Measurements from ENCODE around the gene LIPT2.

DNA sequence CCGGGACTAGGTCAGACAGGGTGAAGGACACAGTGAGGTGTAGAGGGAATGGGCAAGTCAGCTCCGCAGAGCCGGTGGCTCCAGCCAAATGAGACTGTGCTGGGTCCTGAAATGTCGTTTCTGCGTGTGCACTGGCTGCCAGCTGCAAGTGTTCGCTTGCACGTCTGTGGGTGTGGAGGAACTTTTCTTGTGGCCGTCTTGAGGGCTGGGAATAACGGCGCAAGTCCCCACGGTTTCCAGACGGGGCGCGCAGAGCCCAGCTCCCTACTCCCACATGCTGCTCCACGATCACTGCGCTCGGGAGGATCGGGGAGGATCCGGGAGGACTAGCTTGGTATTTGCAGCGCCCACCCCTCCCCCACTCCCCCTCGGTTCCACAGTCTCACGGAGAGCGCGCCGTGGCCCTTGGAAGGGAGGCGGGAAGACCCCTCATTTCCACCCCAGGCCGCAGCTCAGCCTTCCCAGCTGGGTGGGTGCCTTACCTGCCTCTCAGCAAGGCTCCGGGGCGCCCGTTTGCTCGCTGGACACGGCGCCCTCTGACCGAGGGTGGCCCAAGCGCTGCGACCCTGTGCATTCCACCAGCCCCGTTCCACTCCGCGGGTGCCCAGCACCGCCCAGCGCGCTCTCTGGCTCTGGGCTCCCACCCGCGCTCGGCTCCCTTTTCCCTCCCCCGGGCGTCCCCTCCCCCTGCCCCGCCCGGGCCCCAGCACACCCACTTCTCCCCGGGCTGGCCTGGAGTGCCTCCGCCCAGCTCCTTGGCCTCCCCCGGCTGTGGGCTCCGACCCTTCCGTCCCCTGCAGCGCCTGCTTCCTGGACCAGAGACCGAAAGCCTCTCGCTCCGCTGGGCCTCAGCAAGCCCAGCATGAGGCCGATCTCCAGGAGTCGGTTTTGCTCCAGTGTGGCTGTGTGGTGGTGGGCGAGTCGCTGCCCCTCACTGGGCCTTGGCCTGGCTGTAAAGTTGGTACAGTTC lies 26.3 kb downstream of the LIPT2 start, which contains the start of gene KCNE3:
- TF ChIP-seq, protein P1, sequence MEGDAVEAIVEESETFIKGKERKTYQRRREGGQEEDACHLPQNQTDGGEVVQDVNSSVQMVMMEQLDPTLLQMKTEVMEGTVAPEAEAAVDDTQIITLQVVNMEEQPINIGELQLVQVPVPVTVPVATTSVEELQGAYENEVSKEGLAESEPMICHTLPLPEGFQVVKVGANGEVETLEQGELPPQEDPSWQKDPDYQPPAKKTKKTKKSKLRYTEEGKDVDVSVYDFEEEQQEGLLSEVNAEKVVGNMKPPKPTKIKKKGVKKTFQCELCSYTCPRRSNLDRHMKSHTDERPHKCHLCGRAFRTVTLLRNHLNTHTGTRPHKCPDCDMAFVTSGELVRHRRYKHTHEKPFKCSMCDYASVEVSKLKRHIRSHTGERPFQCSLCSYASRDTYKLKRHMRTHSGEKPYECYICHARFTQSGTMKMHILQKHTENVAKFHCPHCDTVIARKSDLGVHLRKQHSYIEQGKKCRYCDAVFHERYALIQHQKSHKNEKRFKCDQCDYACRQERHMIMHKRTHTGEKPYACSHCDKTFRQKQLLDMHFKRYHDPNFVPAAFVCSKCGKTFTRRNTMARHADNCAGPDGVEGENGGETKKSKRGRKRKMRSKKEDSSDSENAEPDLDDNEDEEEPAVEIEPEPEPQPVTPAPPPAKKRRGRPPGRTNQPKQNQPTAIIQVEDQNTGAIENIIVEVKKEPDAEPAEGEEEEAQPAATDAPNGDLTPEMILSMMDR (IDR thresholded peaks at IDR 0.05; ENCODE audit: low read length), result no peak
- TF ChIP-seq EZH2 (optimal IDR thresholded peaks at IDR 0.05; ENCODE audit: low read depth, low read length), result no peak
- no peak for TF ChIP-seq EZH2phosphoT487 (IDR thresholded peaks at IDR 0.05; ENCODE audit: low read length)
